Neural crest cell (in vitro differentiated cells): ENCODE data around the gene VGLL1. TPM values are rescaled to one million over a fixed set of nuclear protein-coding genes. Genes with fewer than 3 reads are reported as not detected.

ENCODE experiments used
- DNase-seq: peaks from one replicate; pipeline ENCODE4 v3.0.0; 2021; ENCODE audit warnings: low read depth, mixed read lengths, low spot score
- H3K27ac Mint-ChIP-seq: one replicate; pipeline ENCODE4 v1.8.0; 2021; ENCODE audit warnings: mild to moderate bottlenecking, mixed read lengths; ENCODE audit not compliant: unreplicated experiment
- H3K27me3 Mint-ChIP-seq: 2 replicates; pipeline ENCODE4 v1.8.0; 2021; ENCODE audit warnings: low read depth, mild to moderate bottlenecking, mixed read lengths
- H3K36me3 Mint-ChIP-seq: 2 replicates; pipeline ENCODE4 v1.8.0; 2021; ENCODE audit warnings: low read depth, mild to moderate bottlenecking, mixed read lengths
- H3K4me1 Mint-ChIP-seq: 2 replicates; pipeline ENCODE4 v1.8.0; 2021; ENCODE audit warnings: mixed read lengths
- H3K4me3 Mint-ChIP-seq: one replicate; pipeline ENCODE4 v1.8.0; 2021; ENCODE audit warnings: mild to moderate bottlenecking, mixed read lengths
- H3K9me3 Mint-ChIP-seq: 2 replicates; pipeline ENCODE4 v1.8.0; 2021; ENCODE audit warnings: mixed read lengths
- CTCF ChIP-seq: fragments of 200-600 bp; sonication (generic); conservative IDR thresholded peaks from 2 replicates; pipeline ENCODE4 v1.5.0; 2021; ENCODE audit warnings: antibody characterized with exemption, mild to moderate bottlenecking
- total RNA-seq: library from RNA; stranded (reverse); gene quantifications from 2 replicates; pipeline ENCODE4 v1.2.1, GENCODE V29; 2021

VGLL1 gene
- total RNA-seq, 1 donor from 2014 or later = not detected

- Mint-ChIP-seq H3K27ac (no peak overlapping the region), H3K4me3 (no peak overlapping the region), H3K4me1 (no peaks in the 10 kb centered on the region), H3K36me3 (peaks cover 3% of the 10 kb centered on the region), H3K27me3 (peaks cover 7% of the 10 kb centered on the region), H3K9me3 (peaks cover 10% of the 10 kb centered on the region)
- no peak for TF ChIP-seq CTCF
- no peak for DNase-seq
Measured at GRCh38 chrX:136582624-136583023, 50.6 kb downstream of the VGLL1 start.

- H3K36me3 Mint-ChIP-seq = peaks cover 3% of the 10 kb centered on the region
- no peaks in the 10 kb centered on the region for H3K4me1 Mint-ChIP-seq
- peaks cover 10% of the 10 kb centered on the region for H3K9me3 Mint-ChIP-seq
- H3K27ac Mint-ChIP-seq = no peak overlapping the region
- H3K27me3 Mint-ChIP-seq = peaks cover 7% of the 10 kb centered on the region
- H3K4me3 Mint-ChIP-seq = no peak overlapping the region
- no peak for DNase-seq
- TF ChIP-seq CTCF = no peak
Measured at GRCh38 chrX:136584545-136584944, 52.5 kb downstream of the VGLL1 start.

GRCh38 chrX:136585262-136585661, 53.2 kb downstream of the VGLL1 start:
- TF ChIP-seq CTCF = no peak
- no peak for DNase-seq
- Mint-ChIP-seq H3K4me1 (no peaks in the 10 kb centered on the region), H3K27ac (no peak overlapping the region), H3K27me3 (peaks cover 6% of the 10 kb centered on the region), H3K36me3 (peaks cover 3% of the 10 kb centered on the region), H3K9me3 (peaks cover 10% of the 10 kb centered on the region), H3K4me3 (no peak overlapping the region)

GRCh38 chrX:136585960-136586359, 53.9 kb downstream of the VGLL1 start:
- Mint-ChIP-seq H3K27ac (no peak overlapping the region), H3K36me3 (no peaks in the 10 kb centered on the region), H3K4me3 (no peak overlapping the region), H3K4me1 (no peaks in the 10 kb centered on the region), H3K9me3 (peaks cover 6% of the 10 kb centered on the region), H3K27me3 (peaks cover under 1% of the 10 kb centered on the region)
- TF ChIP-seq CTCF = no peak
- DNase-seq = no peak

- Mint-ChIP-seq H3K36me3 (no peaks in the 10 kb centered on the region), H3K4me3 (no peak overlapping the region), H3K27me3 (no peaks in the 10 kb centered on the region), H3K4me1 (no peaks in the 10 kb centered on the region), H3K27ac (no peak overlapping the region), H3K9me3 (peaks cover 6% of the 10 kb centered on the region)
- DNase-seq = no peak
- no peak for TF ChIP-seq CTCF
Measured at GRCh38 chrX:136586386-136586785, 54.4 kb downstream of the VGLL1 start.

- no peak for DNase-seq
- H3K9me3 Mint-ChIP-seq = peaks cover 7% of the 10 kb centered on the region
- H3K4me3 Mint-ChIP-seq = no peak overlapping the region
- no peak for TF ChIP-seq CTCF
- H3K36me3 Mint-ChIP-seq = no peaks in the 10 kb centered on the region
- no peaks in the 10 kb centered on the region for H3K27me3 Mint-ChIP-seq
- H3K27ac Mint-ChIP-seq = no peak overlapping the region
- no peaks in the 10 kb centered on the region for H3K4me1 Mint-ChIP-seq
Measured at GRCh38 chrX:136587532-136587931, 55.5 kb downstream of the VGLL1 start.
